Measurements from ENCODE around the gene TRIO. TPM values are rescaled to one million over a fixed set of nuclear protein-coding genes. Genes with fewer than 3 reads are reported as not detected.

Gene TRIO
- total and polyA plus RNA-seq, 7 donors, result 18.5 to 77.5 (median 35.0) TPM

GRCh38 chr5:14125262-14125661, 17.9 kb upstream of the TRIO start:
- no peak for TF ChIP-seq CTCF (IDR thresholded peaks at IDR 0.05)
- Histone ChIP-seq H3K4me1 (no peaks in the 10 kb centered on the region), H3K27me3 (ENCODE audit: insufficient read depth in 3 of 3, low read length in 2 of 3) (no peaks in the 10 kb centered on the region), H3K36me3 (ENCODE audit: insufficient read depth in 1 of 2, low read depth in 1 of 2) (no peaks in the 10 kb centered on the region), H3K4me3 (no peak overlapping the region), H3K27ac (no peak overlapping the region), H3K9me3 (no peaks in the 10 kb centered on the region)
- no peak for ATAC-seq
- no peak for DNase-seq
- intact Hi-C loops (cut with DNase I), result no loop called here
- WGBS, 3 donors, result 63 to 77% (median 66%) methylated on average over 1 of the region's 1 CpG

- no peak overlapping the region for H3K4me3 ChIP-seq
- WGBS, 3 donors, result 14 to 27% (median 14%) methylated on average over 3 of the region's 3 CpGs
- no peaks in the 10 kb centered on the region for H3K27me3 ChIP-seq (ENCODE audit: insufficient read depth in 3 of 3, low read length in 2 of 3)
- H3K36me3 ChIP-seq (ENCODE audit: insufficient read depth in 1 of 2, low read depth in 1 of 2), result no peaks in the 10 kb centered on the region
- TF ChIP-seq CTCF (IDR thresholded peaks at IDR 0.05), result no peak
- peaks cover 9% of the 10 kb centered on the region for H3K4me1 ChIP-seq
- no peak overlapping the region for H3K27ac ChIP-seq
- DNase-seq, result no peak
- H3K9me3 ChIP-seq, result no peaks in the 10 kb centered on the region
- intact Hi-C loops (cut with DNase I), result no loop called here
- ATAC-seq, result no peak
Observed at GRCh38 chr5:14127587-14127986, 15.6 kb upstream of the TRIO start.

GRCh38 chr5:14128079-14128478, 15.1 kb upstream of the TRIO start:
- intact Hi-C loops (cut with DNase I), result no loop called here
- no peaks in the 10 kb centered on the region for H3K27me3 ChIP-seq (ENCODE audit: insufficient read depth in 3 of 3, low read length in 2 of 3)
- no peak for DNase-seq
- no peaks in the 10 kb centered on the region for H3K9me3 ChIP-seq
- H3K4me3 ChIP-seq, result no peak overlapping the region
- no peak overlapping the region for H3K27ac ChIP-seq
- no peaks in the 10 kb centered on the region for H3K36me3 ChIP-seq (ENCODE audit: insufficient read depth in 1 of 2, low read depth in 1 of 2)
- H3K4me1 ChIP-seq, result peaks cover 13% of the 10 kb centered on the region
- ATAC-seq, result no peak
- TF ChIP-seq CTCF (IDR thresholded peaks at IDR 0.05), result no peak

GRCh38 chr5:14129123-14129522, 14.0 kb upstream of the TRIO start:
- 35 to 42% (median 40%) methylated on average over 1 of the region's 1 CpG for WGBS, 3 donors
- H3K36me3 ChIP-seq (ENCODE audit: insufficient read depth in 1 of 2, low read depth in 1 of 2), result no peaks in the 10 kb centered on the region
- H3K4me1 ChIP-seq, result peaks cover 13% of the 10 kb centered on the region
- TF ChIP-seq CTCF (IDR thresholded peaks at IDR 0.05), result no peak
- intact Hi-C loops (cut with DNase I), result no loop called here
- ATAC-seq (no peak), DNase-seq (no peak)
- H3K9me3 ChIP-seq, result no peaks in the 10 kb centered on the region
- H3K27ac ChIP-seq, result no peak overlapping the region
- no peaks in the 10 kb centered on the region for H3K27me3 ChIP-seq (ENCODE audit: insufficient read depth in 3 of 3, low read length in 2 of 3)
- H3K4me3 ChIP-seq, result no peak overlapping the region

- no peak for DNase-seq
- Histone ChIP-seq H3K4me3 (no peak overlapping the region), H3K36me3 (ENCODE audit: insufficient read depth in 1 of 2, low read depth in 1 of 2) (no peaks in the 10 kb centered on the region), H3K9me3 (no peaks in the 10 kb centered on the region), H3K4me1 (peaks cover 13% of the 10 kb centered on the region), H3K27ac (no peak overlapping the region), H3K27me3 (ENCODE audit: insufficient read depth in 3 of 3, low read length in 2 of 3) (no peaks in the 10 kb centered on the region)
- no peak for TF ChIP-seq CTCF (IDR thresholded peaks at IDR 0.05)
- intact Hi-C loops (cut with DNase I), result no loop called here
- ATAC-seq, result peak; percentile 59 to 96 (median 88)
- WGBS, 3 donors, result 27 to 38% (median 34%) methylated on average over 6 of the region's 6 CpGs
Observed at GRCh38 chr5:14131855-14132503, 11.2 kb upstream of the TRIO start.

Measured in psoas muscle (tissue), 8 donors.